ENCODE results near the gene C4A.
"Not testable (repeated sequence)": the region's sequence is repeated elsewhere in the genome, so short reads cannot be mapped to it uniquely, and the experiment has no call there.

DNA sequence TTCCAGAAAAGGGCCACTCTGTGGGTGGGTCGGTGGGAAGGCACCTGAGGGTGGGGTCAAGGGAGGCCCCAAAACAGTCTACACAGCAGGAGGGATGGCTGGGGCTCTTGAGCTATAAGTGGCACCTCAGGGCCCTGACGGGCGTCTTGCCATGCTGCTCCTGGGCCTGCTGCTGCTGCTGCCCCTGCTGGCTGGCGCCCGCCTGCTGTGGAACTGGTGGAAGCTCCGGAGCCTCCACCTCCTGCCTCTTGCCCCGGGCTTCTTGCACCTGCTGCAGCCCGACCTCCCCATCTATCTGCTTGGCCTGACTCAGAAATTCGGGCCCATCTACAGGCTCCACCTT lies 23.7 kb downstream of the C4A start:
- TF ChIP-seq POLR2A (IDR thresholded peaks at IDR 0.05; ENCODE audit: low read length); GATA1 (IDR thresholded peaks at IDR 0.05; ENCODE audit: low read depth, low read length): not testable (repeated sequence)

Measured in erythroblast (primary cell).